Stimulated activated CD4-positive, alpha-beta T cell treated with anti-CD3 and anti-CD28 coated beads, TNF-alpha, amount 100 ng/mL, for 48 hours (primary cell): Measurements from ENCODE around the gene OPALIN.

Experiments used
- DNase-seq, 3 donors: peaks; one replicate each; pipeline ENCODE4 v3.0.0-alpha.2; 2020; ENCODE audit warnings: low read depth in 3 of 3

The OPALIN gene

GRCh38 chr10:96374004-96374403 is 15.2 kb upstream of the OPALIN start:
- DNase-seq: no peak

- DNase-seq: no peak
These were observed 12.6 kb upstream of the OPALIN start for GRCh38 chr10:96371356-96371755.

GRCh38 chr10:96370584-96371157 is 11.9 kb upstream of the OPALIN start:
- DNase-seq: peak; percentile 20 to 36 (median 22)

GRCh38 chr10:96369890-96370583 is 11.2 kb upstream of the OPALIN start:
- no peak for DNase-seq

- no peak for DNase-seq
These were observed 10.2 kb upstream of the OPALIN start for GRCh38 chr10:96368971-96369370.

GRCh38 chr10:96367470-96367869 is 8.7 kb upstream of the OPALIN start:
- no peak for DNase-seq

GRCh38 chr10:96366508-96366907 is 7.7 kb upstream of the OPALIN start:
- DNase-seq: no peak

- no peak for DNase-seq
These were observed 6.8 kb upstream of the OPALIN start for GRCh38 chr10:96365571-96365970.

GRCh38 chr10:96360766-96361165 is 2.0 kb upstream of the OPALIN start:
- no peak for DNase-seq

- DNase-seq: no peak
These were observed 1.5 kb upstream of the OPALIN start for GRCh38 chr10:96360331-96360730.

- DNase-seq: no peak
These were observed 814 bp upstream of the OPALIN start for GRCh38 chr10:96359616-96360015.

- DNase-seq: no peak
These were observed 1.7 kb downstream of the OPALIN start for GRCh38 chr10:96357038-96357620.

- DNase-seq: no peak
These were observed 6.2 kb downstream of the OPALIN start for GRCh38 chr10:96352582-96352981.

- DNase-seq: no peak
These were observed 6.8 kb downstream of the OPALIN start for GRCh38 chr10:96352027-96352426.

GRCh38 chr10:96346295-96346694 is 12.5 kb downstream of the OPALIN start:
- DNase-seq: no peak

GRCh38 chr10:96345222-96345621 is 13.6 kb downstream of the OPALIN start:
- DNase-seq: no peak

- no peak for DNase-seq
These were observed 14.6 kb downstream of the OPALIN start for GRCh38 chr10:96344178-96344577.

GRCh38 chr10:96342402-96342801 is 16.4 kb downstream of the OPALIN start:
- no peak for DNase-seq

- no peak for DNase-seq
These were observed 17.3 kb downstream of the OPALIN start for GRCh38 chr10:96341219-96342182.

- peak; percentile 40 to 43 (median 43) for DNase-seq
These were observed 18.6 kb downstream of the OPALIN start for GRCh38 chr10:96339956-96340904.

- DNase-seq: no peak
These were observed 19.4 kb downstream of the OPALIN start for GRCh38 chr10:96339383-96339782.
